ENCODE data around the gene MRPL40.
A peak's percentile ranks its signal among the peaks of the same experiment; 100 is the strongest.
"Not testable (repeated sequence)": the region's sequence is repeated elsewhere in the genome, so short reads cannot be mapped to it uniquely, and the experiment has no call there.

Gene MRPL40

GRCh38 chr22:19407649-19408606 is 24.4 kb upstream of the MRPL40 start:
- DNase-seq, result no peak

DNA sequence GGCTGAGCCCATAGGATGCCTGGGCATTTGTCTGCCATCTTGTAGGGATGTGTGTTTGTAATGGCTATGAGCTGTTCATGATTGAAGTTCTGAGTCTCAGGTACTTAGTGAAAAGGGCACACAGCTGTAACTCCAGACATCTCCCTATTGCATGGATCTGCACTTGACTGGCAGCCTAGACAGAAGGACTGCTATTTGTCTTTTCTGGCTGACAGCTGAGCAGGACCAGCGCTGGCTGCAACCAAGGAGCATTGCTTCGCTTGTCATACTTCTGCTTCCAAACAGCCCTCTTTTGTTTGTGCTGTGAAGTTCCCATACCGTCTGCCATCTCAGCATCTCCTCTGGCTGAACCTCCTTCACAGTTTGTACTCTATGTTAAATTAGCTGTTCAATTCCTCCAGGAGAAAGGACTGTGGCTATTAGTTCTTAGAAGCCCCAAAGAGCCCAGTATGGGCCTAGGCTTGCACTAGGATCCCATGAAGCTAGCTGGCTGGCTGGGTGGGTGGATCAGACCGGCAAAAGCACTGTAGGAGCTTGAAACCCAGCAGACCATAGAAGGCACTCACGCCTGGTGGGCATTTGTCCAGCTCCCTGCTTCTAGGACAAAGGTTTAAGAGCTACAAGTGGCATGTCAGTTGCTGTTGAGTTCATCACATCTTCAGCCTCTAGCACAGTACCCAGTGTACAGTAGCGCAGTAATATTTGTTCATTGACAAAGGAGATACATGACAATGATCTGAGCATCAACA is 21.2 kb upstream of the MRPL40 start:
- no peak for DNase-seq

GRCh38 chr22:19411690-19412045 is 20.7 kb upstream of the MRPL40 start:
- no peak for DNase-seq

DNA sequence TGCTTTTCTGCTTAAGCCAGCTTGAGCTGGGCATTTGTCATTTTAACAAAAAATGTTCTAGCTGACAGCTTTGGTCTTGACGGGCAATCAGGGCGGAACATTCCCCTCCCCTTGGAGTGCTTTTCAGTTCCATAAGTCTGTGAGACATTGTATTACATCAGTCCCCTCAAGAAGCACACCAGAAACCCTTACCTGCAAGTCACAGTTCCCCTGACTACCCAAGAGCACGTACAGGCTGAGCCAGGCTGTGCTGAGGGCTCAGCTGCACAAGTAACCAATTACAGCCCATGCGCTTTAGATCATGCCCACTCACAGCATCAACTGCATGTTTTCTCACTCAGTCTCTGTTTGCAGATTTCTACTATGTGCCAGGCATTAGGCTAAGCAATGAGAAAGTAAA is 19.9 kb upstream of the MRPL40 start:
- no peak for DNase-seq

GRCh38 chr22:19412923-19413322 is 19.4 kb upstream of the MRPL40 start:
- DNase-seq, result no peak

GRCh38 chr22:19419086-19419463 is 13.3 kb upstream of the MRPL40 start:
- DNase-seq, result no peak

GRCh38 chr22:19419464-19420178 is 12.7 kb upstream of the MRPL40 start:
- DNase-seq, result no peak

- no peak for DNase-seq
Observed at GRCh38 chr22:19420321-19420720, 12.0 kb upstream of the MRPL40 start.

GRCh38 chr22:19422440-19423301 is 9.7 kb upstream of the MRPL40 start:
- no peak for DNase-seq

DNA sequence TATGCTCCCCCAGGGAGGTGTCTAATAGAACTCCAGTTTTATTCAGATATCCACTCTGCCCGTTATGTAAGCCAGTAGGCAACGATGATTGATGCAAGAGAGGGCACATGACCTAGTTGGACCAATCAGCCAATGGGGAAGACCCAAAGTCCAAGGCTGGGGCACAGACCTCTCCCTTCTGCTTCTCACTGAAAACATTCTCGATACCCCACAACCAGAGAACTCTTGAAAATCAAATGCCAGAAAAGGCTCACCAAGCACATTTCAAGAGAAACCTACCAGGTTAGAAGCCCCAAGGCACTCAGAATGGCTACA is 8.2 kb upstream of the MRPL40 start:
- no peak for DNase-seq

DNA sequence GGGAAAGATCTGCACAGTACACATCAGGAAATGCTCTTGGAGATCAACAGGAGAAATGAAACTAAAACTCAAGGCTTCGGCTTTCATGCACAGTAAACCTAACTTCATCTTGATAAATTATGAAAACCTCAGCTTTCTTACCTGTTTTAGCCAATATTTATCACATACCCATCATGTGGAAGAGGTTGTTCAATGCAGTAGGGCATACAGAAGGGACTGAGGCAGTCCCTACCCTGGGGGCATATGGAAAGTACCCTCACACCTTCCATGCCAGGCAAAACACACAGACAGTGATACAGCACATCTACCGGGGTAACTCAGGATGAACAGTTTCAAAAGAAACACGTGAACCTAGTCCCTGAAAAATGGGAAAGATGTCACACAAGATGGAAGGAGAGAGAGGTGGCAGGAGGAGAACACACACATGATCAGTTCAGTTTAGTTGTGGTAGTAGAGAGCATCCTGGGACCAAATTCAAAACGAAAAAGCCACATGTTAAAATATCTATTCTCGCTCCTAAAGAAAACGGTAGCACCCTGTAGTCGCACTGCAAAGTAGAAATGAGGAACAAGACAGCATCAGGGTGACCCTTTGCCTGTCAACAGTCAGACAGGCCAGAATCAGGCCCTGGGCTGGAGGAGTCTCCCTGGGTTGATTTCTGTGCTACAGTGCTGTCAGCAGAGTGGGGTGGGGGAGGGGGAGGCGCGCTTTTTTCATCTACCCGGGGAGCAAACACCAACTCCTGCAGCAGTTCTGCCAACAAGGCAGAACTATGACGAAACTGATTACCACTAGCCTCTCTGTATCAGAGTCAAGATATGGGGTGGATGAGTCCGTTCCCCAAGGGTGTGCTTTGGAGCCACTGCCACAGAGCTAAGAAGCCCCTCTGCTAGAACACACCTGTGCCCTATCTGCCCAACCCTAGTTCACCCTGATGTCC is 2.1 kb upstream of the MRPL40 start:
- no peak for DNase-seq

DNA sequence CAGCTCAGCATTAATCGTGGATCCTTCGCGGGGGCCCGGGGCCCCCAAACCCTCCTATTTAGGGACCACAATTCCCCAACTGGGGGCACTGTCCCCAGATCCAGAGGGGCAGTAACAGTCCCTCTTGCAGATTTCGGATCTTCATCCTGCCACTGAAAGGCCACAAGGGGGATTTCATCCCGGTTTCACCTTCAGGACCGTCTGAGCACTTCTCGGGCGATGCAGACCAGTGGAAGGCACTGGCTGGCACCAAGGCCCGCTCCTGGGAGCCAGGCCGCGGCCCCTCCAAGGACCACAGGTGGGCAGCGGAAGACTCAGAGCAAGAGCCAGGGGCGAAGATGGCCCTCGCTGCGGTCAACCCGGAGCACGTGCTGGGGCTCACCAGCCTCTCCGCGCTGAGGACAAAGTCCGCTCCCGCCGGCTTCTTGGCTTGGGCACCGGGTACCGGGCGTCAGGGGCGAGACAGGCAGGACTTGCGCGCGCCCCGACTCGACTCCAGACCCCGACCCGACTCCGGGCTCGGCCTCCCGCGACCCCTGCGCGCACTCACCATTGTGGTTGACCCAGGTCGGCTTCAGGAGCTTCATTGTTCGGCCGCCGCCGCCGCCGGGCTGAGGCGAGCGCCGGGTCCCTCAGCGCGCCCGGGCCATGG is 1.3 kb upstream of the MRPL40 start:
- no peak for DNase-seq

- DNase-seq, result peak; percentile 51
Observed at GRCh38 chr22:19431649-19432132, 654 bp upstream of the MRPL40 start, which contains the start of gene HIRA. Gene HIRA (minus strand): TSS chr22:19431733. CDS start chr22:19431476, 257 bp downstream.

DNA sequence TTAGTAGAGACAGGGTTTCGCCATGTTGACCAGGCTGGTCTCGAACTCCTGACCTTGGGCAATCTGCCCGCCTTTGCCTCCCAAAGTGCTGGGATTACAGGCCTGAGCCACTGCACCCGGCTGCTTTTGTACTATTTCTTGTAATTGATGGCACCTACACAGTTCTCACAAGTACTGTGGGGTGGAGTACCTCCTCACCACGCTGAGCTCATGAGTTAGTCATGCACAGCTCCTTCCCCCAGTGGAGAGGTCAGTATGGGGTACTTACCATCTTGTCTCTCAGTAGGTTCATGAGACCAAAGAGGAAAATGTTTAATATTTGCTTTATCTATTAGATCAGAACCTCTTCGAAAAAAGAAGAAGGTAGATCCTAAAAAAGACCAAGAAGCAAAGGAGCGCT is 2.1 kb downstream of the MRPL40 start:
- DNase-seq, result no peak

- DNase-seq, result no peak
Observed at GRCh38 chr22:19434829-19435580, 2.7 kb downstream of the MRPL40 start.

- DNase-seq, result not testable (repeated sequence)
Observed at GRCh38 chr22:19436444-19437161, 4.3 kb downstream of the MRPL40 start.

- no peak for DNase-seq
Observed at GRCh38 chr22:19438298-19438697, 6.0 kb downstream of the MRPL40 start.

DNA sequence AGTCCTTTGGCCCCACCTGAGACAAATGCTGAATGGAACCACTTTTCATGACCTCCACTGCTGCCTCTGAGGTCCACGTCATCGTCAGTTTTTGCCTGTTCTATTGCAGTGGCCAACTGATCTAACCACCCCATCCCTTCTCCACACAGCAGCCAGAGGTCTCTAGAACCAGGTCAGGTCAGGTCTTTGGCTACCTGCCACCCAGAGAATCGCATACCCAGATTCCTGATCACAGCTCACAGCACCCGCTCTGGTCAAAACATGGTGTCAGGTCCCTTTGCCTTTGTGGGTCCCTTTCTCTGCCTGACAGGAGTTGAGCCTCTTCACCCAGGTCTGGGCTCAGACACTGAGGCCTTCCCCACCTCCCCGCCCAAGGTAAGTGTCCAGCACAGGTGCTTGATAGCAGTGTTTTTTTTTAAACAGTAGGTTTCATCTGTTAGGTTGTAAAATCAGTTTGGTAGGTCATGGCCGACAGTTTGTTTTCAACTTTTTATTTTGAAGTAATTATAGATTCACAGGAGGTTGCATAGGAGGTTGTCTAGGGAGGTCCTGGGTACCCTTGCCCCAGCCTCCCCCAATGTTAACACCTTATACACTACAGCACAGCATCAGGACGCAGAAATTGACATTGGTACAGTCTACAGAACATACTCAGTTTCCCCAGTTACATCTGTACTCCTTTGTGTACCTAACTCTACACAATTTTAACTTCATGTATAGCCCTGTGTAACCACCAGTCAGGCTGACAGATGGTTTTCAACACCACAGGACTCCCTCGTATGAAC is 8.3 kb downstream of the MRPL40 start:
- DNase-seq, result no peak
